ENCODE data around the gene SRGAP3. TPM values are rescaled to one million over a fixed set of nuclear protein-coding genes. Genes with fewer than 3 reads are reported as not detected.

Gene SRGAP3
- total RNA-seq, 1 donor from 2014 or later, result 16.0 TPM

DNA sequence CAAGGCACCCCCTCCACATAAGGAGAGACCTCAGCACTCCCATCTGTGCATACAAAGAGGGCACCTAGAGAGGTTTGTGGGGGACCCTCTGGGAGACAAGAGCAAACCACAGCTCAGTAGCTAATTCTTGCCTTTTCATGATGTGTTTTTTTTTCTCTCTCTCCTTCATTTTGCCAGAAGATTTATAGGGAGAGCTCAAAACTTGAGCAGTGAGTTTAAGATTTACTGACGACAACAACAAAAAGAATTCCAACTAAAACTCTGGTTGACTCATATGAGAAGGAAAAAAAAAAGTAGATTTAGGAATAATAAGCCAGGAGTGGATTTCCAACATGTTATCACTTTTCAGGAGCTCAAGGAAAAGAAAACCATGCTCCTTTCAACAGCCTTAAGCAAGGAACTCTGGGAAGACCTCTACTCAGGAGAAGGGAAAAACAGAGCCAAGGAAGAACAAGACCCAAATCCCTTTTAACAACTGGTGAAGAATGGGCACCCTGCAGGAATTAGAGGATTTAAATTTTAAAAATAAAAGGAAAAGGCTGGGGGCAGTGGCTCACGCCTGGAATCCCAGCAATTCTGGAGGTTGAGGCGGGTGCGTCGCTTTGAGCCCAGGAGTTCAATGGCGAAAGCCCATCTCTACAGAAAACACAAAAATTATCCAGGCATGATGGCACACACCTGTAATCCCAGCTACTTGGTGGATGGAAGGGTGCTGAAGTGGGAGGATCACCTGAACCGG, 228.0 kb downstream of the SRGAP3 start:
- no peak for DNase-seq (ENCODE audit: low read depth)

DNA sequence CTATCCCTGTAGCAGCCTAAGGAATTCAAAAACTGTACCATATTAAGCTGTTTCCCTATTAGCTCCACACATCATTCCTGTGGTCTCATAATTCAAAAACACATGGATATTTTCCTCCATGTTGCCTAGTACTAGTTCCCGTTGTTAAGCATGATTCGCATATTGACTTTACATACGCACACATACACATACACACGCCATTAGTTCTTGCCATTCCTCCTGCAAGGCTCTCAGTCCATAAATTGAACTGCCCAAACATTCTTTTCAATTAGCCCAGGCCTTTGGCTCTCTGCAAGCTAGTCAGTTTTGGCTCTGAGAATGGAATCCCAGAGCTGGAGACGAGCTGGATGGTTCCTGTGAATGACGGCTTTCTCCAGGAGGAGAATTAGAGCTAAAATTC, 229.0 kb downstream of the SRGAP3 start:
- no peak for DNase-seq (ENCODE audit: low read depth)

DNA sequence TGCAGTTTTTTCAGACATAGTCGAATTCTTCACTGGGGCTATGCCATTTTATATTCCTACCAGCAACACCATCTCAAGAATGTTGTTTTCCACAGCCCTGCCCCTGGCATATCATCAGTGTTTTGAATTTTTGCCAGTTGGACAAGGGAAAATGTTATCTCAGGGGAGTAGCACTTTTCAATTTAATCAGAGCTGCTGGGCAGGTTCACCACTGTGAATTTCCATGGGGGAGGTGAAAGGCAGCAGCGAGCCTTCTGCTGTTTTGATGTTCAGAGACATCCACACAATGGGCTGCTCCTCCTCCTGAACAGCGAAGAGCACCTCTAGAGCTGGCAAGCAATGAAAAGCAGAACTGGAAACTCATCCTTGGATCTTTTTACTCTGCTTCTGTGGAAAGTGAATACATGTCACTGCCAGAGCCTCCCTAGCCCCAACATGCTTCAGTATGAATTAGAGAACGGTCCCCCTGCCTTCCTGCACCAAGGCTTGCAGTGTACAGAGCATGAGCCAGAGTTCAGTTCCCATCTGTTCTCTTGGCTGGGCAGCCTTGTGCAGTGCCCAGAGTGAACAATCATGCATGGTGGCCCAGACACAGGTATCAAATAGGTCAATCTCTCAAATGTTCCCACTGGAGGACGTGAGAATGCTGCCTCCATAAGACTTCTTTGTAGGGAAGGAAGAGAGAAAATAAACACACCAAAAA, 230.0 kb downstream of the SRGAP3 start:
- no peak for DNase-seq (ENCODE audit: low read depth)

DNA sequence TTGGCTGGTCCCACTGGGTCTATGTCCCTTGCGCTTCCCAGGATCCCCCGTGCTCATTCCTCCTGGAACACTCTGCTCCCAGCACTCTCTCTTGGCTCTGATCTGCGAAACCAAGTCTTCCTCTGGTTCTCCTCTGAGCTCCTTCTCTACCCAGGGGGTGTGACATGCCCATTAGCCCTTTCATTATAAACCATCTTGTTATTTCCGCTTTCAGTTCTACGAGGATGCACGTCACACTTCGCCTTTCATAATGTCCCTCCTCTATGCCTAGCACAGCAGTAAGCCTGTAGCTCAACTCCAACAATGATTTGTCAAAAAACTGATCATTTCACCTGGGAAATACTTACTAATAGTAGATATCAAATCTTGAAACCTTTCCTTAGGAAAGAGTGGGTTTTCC, 234.2 kb downstream of the SRGAP3 start:
- DNase-seq (ENCODE audit: low read depth), result no peak

DNA sequence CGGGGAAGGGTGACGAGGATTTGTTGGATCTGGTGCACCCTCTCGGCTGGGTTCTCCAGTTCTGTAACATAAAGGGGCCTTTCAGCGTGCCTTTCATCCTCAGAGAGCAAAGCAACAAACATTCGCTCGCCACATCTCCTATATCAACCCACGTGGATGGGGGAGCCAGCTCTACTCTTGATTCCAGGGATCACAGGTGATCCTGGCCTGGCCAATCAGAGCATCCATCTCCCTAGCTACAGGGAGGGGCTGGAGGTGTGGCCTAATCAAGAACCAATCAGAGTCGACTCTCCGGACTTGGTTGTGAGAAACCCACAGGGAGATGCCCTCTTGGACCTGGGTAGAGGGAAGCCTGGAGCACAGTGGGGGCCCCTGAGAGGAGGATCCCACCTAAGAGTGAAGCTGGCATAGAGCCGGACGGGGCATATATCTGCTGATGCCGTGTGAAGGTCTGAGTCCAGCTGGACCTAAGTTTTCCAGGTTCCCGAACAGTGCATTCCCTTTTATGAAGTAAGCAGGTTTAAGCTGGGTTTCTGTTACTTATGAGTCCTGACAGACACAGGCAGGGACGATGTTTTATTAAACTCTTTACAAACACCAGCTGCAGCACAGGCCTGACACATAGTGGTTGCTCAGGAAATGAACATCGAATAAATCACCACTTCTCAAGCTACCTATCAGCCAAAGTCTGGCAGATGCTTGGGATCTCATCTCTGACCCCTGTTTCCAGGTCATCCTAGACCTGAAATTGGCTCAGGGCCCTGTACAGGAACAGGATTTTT, 235.5 kb downstream of the SRGAP3 start:
- no peak for DNase-seq (ENCODE audit: low read depth)

DNA sequence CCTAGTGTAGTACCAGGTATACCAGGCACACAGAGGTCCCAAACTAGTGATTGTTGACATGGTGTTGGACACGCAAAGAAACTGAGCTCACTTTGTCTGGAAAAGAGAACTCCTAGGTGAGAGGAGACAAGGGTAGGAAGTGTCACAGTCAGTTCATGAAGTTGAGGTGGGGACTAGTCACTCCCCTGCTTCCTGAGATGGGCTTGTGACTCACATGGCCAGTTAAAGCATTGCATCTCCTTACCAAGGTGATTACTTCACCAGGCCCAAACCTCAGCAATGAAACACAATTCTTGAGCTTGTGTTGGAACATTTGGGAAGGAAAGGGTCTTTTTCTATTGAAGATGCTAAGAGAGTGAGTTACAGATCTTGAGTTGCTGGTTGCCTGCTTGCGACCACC, 236.9 kb downstream of the SRGAP3 start:
- DNase-seq (ENCODE audit: low read depth), result no peak

DNA sequence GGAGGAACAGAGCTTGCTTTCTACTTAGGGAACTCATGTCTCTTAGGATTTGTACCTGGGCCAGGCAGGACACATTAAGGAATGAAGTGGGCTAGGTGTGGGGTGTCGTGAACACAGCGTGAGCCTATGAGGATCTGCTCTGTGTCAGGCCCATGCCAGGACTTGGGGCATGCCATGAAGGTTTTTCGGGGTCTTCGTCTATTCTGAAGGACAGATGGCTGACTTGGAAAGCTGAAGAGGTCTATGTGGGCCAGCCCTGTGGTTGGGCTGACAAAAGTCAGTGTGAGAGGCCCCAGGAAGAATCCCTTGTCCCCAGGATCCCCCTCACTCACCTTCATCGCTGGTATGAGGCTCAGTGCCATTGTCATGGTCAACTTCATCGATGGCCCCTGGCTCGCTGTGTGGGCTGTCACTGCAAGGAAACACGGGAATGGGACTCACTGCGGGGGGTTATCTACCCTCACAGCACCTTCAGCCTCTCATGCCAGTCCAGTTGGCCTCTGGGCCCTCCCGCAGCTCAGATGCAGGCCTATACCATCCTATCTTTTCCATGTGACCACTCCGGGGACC, 239.4 kb downstream of the SRGAP3 start:
- DNase-seq (ENCODE audit: low read depth), result no peak

DNA sequence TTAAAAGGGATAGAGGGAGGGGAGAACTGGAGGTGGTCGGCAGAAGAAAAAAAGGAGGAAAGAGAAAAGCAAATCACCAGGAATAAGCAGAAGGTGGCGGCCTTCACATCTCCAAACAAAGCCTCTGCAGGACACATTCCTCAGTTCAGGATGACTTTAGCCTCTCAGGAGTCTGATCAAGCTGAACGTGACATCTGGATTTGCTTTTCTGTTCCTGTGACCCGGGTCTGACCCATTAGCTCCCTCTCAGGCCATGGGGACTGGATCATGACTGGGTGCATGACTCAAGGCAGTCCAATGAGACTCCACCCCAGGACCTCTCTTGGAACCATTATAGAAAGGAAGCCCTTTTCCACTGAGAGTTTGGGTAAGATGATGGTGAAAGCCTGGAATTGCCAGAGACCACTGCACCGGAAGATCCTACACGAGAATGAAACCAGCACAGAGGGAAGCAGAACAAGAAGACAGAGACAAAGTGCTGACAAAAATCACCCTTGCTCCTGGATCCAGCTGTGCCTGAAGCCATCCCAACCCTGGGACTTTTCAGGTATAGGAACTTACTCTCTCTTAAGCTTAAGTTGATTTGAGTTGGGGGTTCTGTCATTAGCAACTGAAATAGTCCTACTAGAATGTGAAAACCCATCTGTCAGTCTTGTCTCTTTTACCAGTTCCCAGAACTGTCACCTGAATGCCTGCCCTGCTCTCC, 240.7 kb downstream of the SRGAP3 start:
- DNase-seq (ENCODE audit: low read depth), result no peak

DNA sequence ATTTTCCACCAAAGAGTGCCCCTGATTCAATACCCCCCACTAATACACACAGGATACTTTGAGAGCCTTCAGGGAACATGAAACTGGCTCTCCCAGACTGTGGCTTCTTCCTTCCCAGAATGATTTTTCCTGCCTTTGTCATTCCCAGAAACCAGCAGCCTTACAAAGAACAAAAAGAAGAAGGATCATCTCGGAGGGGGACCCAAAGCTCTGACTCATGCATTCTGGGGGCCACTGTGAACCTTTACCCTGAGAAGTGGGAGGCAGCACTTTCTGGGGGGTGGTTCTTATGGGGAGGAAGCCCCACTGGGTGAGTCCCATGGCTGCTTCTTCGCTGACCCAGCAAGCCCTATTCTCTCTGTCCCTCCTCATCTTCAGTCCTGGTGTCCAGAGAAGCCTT, 241.5 kb downstream of the SRGAP3 start:
- DNase-seq (ENCODE audit: low read depth), result no peak

DNA sequence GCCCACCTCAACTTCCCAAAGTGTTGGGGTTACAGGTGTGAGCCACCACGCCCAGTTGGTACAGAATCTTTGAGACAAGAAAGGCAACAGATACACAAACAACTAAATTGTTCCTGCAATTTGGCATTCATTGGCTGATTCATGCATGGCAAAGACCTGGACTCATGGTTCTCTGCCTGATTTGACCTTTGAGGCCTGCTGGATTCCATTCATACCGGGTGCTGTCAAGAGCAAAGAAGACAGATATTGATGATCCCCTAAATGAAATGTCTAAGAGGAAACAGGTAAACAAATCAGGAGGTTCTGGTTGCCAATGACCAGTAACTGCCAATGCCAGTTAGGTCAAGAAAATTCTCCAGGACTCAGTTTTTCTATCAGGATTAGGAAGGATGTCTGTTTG, 242.2 kb downstream of the SRGAP3 start:
- no peak for DNase-seq (ENCODE audit: low read depth)

DNA sequence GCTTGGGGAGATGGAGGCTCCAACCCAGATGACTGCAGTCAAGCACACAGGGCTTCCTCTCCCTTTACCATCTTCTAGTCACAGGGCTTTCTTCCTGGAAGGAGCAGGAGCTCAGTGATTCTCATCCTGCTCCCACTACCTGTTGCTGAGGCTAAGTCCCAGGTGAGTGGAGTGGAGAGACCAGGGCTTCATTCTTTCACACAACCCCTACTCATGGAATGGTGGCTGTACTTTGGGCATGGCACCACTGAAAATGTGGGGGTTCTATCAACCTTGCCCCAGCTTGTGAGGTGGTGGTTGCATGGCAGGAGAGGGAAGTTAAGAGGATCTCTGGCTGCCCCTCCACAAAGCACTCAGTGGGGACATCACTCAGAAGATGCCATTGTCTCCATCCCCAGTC, 249.4 kb downstream of the SRGAP3 start:
- no peak for DNase-seq (ENCODE audit: low read depth)

DNA sequence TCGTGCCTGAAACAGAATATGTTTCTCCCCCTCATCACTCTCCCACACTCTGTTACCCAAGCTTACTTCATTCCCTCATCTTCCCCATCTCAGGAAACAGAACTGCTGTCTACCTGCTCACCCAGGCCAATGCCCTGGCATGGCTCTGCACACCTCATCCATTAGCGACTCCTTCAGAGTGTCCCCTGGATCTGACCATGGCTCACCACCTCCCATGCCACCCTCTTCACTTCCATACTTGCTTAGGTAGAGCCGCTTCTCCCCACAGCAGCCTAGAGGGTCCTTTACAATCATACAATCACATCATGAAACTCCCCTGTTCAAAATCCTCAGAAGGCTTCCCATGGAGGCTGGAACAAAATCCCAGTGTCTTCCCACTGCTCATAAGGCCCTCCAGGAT, 252.3 kb downstream of the SRGAP3 start:
- DNase-seq (ENCODE audit: low read depth), result no peak

DNA sequence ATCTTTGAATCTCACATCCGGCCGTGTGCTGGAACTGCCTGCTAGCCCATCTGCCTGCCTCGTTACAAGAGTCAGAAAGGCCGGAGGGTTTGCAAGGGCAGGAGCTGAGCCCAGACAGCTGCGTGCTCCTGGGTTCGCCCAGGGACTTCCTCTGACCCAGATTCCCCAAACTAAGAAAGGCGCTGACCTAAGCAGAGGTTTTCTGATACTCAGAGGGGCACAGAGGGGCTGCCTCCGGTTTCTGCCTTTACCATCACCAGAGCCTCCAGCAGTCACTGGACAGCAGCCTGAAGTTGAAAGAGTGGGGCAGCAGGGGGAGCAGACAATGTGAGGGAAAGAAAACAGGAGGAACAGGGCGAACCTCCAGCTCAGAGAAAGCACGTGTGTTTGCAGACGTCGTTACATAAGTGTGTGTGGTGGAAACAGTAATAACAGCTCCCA, 252.7 kb downstream of the SRGAP3 start:
- DNase-seq (ENCODE audit: low read depth), result no peak

DNA sequence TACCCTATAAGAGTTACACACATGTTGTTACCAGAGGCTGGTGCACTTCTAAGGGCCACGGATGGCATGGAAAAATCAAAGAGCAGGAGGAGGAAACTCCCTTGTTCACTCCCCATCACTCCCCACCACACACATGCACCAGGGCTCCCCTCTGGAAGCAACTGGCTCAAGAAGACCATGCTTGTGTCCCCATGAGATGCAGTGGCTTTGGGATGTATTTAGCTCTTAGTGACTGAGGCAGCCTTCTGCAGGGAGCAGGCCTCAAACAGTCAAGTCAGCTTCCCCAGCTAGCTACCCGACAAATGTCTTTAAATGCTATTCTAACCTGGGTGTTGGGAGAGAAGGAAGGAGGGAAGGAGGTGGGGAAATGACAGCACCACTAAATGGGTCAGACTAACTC, 253.2 kb downstream of the SRGAP3 start:
- no peak for DNase-seq (ENCODE audit: low read depth)

DNA sequence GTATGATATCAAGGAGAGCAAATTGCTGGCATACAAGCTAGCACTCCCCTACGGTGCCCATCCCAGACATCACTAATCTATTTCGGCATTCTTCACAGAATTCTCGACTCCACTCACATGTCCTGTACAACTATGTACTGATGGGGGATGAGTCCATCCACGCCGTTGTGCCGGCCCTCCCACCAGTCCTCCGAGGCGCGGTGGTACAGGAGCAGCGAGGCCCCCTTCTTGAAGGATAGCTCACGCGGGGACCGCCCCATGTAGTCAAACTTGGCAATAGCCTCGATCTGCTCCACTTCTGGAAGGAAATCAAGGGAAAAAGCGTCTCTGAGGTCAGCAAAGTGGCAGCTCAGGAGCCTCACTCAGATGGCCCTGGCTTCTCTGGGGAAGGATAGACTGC, 255.2 kb downstream of the SRGAP3 start:
- DNase-seq (ENCODE audit: low read depth), result no peak

DNA sequence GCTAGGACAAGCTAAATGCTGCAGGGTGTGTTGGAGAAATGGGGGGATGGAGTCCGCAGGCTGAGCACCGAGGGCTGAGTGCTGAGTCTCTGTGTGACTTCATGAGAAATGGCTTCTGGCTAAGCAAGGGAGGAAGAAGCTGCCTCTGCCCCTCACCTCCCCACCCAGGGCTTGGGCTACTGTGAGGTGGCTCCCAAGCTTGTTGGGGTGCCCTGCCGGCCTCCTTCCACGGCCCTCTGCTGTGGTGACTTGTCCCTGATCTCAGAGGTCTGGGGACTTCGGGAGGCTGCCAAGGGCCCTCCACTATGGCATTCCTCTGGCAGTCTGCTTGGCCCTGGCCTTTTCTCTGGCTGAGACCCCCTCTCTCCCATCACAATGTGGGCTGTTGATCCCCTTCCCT, 256.1 kb downstream of the SRGAP3 start:
- no peak for DNase-seq (ENCODE audit: low read depth)

DNA sequence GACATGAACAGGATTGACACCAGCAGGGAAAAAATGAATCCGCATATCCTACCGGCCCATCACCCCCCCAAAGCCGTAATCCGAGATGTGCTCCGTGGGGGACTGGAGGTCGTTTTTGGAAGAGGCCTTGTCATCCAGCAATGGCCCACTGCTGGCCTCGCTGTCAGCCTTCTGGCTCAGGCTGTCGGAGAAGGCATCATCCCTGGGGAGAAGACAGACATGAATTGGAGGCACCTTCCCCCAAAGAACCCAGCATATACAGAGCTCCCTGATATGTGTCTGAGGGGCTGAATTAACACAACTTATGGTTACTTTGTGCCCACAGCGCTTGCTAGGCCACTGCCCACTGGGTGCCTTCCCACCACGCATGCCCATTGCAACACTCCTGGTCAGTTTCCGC, 256.6 kb downstream of the SRGAP3 start:
- DNase-seq (ENCODE audit: low read depth), result no peak

DNA sequence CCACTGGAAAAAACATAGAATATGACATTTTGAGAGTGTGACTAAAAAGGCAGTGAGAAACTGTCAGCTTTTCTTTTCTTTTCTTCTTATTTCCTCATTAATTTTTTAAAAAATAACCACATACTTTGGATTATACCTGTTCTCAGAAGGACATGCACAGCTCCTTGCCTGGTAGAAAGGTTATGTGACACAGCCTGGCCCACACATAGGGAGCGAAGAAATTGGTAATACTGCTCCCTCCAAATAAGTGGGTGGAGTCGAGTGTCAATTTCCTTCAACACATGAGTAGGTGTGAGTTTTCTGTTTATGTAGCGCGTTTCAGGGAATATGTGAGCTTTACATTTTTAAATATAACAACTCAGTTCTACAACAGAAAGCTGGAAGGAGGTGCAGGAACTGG, 257.2 kb downstream of the SRGAP3 start:
- no peak for DNase-seq (ENCODE audit: low read depth)

DNA sequence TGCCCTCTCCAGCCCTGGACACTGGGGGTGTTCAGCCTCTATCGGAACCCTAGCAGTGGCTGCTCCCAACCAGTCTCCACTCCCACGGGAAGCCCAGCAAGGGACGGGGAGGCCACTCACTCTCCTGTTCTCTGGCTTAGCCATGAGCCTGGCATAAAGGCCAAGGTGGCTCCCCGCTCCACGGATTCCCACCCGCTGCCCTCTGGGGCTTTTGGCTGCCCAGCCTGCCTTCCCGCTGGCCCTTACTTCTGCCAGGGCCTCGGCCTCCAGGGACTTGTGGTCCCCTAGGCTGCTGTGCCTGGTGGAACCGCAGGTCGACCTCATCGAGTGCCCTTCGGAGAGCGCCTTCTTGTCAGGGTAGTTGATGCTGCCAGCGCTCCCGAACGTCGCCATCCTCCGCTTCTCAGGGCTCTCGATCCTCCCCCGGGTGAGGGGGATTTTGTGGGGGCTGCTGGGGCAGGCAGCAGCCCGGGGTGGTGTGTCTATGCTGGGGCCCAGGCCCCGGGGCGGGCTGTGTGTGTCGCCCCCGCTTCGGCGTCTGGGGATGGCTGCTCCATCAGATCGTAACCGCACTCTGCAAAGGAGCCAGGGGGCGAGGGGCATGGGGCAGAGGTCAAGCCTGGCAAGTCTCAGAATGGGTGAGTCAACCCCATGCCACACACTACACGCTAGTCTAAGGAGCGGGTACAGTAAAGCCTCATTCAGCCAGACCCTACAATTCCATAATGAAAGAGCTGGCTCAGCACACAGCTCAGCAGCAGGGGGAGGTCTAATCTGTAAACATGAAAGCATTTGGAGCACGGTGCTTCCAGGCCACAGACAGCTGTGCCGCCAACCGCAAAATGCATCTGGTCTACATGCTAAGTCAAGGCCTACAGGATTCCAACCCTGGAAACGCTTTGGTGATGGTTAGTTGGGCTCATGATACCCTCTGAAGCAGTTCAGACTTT, 258.9 kb downstream of the SRGAP3 start:
- no peak for DNase-seq (ENCODE audit: low read depth)

DNA sequence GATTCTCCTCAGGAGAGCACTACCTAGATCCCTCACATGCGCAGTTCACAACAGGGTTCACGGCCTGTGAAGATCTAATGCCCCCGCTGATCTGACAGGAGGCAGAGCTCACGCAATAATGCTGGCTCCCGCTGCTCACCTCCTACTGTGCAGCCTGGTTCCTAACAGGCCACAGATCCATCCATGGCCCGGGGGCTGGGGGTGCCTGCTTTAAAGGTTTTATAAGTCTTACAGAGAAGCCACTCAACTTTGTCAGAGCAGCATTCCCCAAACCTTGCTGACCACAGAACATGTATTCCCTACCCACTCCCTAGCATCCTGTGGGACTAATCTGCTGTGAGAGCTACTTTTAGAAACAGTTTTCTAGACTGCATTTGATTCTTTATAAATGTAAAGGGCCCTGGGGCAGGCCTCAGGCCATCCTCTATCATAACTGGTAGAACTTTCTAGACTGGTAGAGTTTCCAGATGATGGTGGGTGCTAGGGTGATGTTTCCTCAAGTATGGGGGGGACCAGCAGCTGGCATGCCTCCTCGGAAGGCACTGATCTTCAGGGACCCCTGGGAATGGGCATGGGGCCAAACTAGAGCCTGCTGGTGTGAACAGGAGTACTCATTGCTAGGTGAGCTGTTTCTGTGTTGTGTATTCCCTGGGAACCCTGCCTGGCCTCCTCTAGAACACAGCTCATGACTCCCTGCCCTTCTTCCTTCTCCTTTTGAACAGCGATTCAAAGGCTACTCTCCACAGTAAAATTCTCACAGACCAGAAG, 260.5 kb downstream of the SRGAP3 start:
- no peak for DNase-seq (ENCODE audit: low read depth)
